Measurements from ENCODE around the gene KRT73.
"Not testable (repeated sequence)": the region's sequence is repeated elsewhere in the genome, so short reads cannot be mapped to it uniquely, and the experiment has no call there.

The KRT73 gene

DNA sequence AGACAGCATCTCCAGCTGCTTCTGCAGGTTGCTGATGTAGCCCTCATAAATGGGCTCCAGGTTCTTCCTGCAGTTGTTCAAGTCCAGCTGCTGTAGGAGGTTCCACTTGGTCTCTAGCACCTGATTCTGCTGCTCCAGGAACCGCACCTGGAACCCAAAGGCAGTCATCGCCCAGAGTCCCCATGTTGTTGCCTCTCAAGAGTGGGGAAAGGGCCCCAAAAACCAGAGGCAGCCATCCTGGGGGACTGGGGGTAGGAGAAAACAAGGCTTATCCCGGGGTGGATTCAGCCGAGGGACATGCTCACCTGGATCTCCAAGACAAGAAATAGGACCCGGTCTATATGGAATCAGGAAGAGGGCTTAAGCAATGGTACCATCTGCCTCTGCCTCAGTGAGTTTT is 19.4 kb downstream of the KRT73 start:
- no peak for DNase-seq

- DNase-seq = not testable (repeated sequence)
Measured at GRCh38 chr12:52594237-52594636, 24.1 kb downstream of the KRT73 start.

DNA sequence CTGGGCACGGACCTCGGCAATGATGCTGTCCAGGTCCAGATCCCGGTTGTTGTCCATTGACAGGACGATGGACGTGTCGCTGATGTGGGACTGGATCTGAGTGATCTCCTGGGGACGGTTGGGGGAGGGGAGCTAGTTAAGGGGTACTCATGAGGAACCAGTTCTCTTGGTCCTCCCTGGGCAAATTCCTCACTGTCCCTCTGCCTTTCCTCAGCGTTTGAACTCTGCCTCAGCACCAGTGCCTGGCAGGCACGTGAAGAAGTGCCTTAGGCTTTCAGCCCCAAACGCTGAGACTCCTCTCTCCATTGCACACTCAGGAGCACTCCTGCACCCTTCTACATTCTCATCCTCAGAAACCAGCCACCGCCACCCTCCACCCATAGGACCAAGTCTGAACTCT is 26.8 kb downstream of the KRT73 start:
- DNase-seq = no peak

GRCh38 chr12:52590021-52590420 is 28.3 kb downstream of the KRT73 start:
- DNase-seq = no peak

GRCh38 chr12:52587563-52587962 is 30.8 kb downstream of the KRT73 start:
- no peak for DNase-seq

- DNase-seq = no peak
Measured at GRCh38 chr12:52585946-52586345, 32.4 kb downstream of the KRT73 start.

GRCh38 chr12:52585066-52585465 is 33.3 kb downstream of the KRT73 start:
- DNase-seq = no peak

- DNase-seq = no peak
Measured at GRCh38 chr12:52584156-52584682, 34.1 kb downstream of the KRT73 start.

GRCh38 chr12:52582971-52583456 is 35.3 kb downstream of the KRT73 start:
- DNase-seq = peak in 1 of 2 experiments; percentile 41

DNA sequence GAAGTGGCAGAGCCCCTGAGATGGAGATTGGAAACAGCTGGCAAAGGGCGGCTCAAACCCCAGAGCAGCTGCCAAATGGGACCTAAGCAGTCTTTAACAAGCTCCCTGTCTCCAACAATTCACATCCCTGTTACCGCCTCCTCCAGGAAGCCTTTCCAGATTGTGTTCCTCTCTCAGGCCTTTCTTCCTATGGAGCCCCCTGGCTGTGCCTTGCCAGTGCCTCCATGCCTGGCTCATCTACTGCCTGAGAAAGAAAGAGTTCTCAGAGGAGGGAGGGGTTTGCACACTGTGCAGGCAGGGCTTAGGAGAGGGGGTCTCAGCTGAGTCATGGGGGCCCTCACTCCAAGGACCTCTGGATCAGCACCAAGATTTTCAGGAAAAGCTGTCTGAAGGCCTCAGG is 35.9 kb downstream of the KRT73 start:
- DNase-seq = no peak

DNA sequence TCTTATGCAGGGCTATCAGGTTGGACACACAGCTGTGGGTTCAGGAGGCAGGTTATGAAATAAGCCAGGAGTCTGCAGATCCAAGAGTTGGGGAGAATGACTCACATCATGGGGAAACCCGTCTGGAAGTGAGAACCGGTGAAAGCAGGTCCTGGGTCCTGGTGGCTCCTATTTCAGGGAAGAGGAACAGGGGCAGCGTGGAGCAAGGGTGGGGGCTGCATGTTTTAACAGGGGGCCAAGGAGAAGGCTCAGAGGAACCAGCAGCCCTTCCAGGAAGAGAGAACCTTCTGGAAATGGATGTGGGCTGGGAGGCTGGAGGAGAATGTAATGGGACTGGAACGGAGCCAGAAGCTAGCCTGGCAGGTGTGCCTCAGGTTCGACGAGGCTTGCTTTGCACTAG is 36.9 kb downstream of the KRT73 start:
- no peak for DNase-seq

GRCh38 chr12:52581066-52581465 is 37.3 kb downstream of the KRT73 start:
- no peak for DNase-seq

- no peak for DNase-seq
Measured at GRCh38 chr12:52580496-52580895, 37.9 kb downstream of the KRT73 start.

GRCh38 chr12:52579468-52580465 is 38.6 kb downstream of the KRT73 start:
- DNase-seq = no peak

- no peak for DNase-seq
Measured at GRCh38 chr12:52578469-52578868, 39.9 kb downstream of the KRT73 start.

- DNase-seq = no peak
Measured at GRCh38 chr12:52577316-52577715, 41.0 kb downstream of the KRT73 start.

DNA sequence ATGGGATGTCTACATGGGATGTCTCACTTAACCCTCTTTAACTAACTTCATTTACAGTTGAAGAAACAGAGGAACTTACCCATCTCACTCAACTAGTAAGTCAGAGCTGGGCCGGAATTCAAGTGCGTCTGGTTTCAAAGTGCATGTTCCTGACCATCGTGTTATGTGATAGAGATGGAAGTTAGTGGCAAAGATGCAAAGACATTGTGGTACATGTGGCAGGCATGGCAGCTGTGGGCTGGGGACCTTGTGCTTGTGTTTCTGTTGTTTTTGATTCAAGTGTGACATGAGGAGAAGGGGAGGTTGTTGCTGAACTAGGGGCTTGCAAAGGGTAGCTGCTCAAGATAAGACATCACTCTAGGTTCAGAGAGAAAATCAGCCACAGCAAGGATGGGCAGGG is 42.4 kb downstream of the KRT73 start:
- no peak for DNase-seq

GRCh38 chr12:52575256-52575655 is 43.1 kb downstream of the KRT73 start:
- no peak for DNase-seq

GRCh38 chr12:52573743-52574142 is 44.6 kb downstream of the KRT73 start, which contains the start of gene KRT74:
Gene KRT74, minus strand, starts transcription at chr12:52573843. Its CDS starts 66 bp downstream, at chr12:52573777.
- no peak for DNase-seq

DNA sequence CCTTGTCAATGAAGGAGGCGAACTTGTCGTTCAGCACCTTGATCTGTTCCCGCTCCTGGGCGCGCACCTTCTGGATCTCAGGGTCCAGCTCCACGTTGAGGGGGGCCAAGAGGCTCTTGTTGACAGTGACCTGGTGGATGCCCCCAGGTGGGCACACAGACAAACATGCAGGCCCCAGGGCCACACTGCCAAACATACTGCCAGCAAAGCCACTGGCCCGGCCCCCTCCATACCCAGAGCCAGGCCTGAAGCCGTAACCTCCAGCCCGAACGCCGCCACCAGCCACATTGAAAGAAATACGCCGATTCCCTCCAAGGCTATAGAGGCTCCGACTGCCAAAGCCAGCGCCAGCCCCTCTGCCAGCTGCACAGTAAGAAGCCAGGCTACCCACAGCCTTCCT is 45.1 kb downstream of the KRT73 start:
- no peak for DNase-seq

DNA sequence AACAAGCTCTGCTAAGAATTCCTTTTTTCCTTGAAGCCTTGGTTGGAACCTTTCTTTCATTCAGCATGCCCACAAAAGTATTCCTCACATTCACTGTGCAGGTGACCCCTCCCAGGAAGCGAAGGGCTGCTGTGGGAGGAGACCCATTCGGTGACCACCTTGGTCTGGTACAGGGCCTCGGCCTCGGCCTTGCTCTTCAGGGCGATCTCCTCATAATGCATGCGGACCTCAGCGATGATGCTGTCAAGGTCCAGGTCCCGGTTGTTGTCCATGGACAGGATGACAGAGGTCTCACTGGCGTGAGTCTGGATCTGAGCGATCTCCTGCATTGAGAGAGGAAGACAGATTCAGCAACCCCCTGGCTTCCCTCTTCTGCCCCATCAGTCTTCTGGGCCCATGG is 47.8 kb downstream of the KRT73 start:
- DNase-seq = no peak

GRCh38 chr12:52568111-52568510 is 50.2 kb downstream of the KRT73 start:
- DNase-seq = no peak

- no peak for DNase-seq
Measured at GRCh38 chr12:52566847-52567291, 51.5 kb downstream of the KRT73 start.

GRCh38 chr12:52564582-52564981 is 53.8 kb downstream of the KRT73 start:
- no peak for DNase-seq
